ENCODE measurements around the gene PABPC4L.
"Not testable (repeated sequence)": the region's sequence is repeated elsewhere in the genome, so short reads cannot be mapped to it uniquely, and the experiment has no call there.

Gene PABPC4L

GRCh38 chr4:134201216-134202161 lies at the start of gene PABPC4L:
Gene PABPC4L (minus strand): TSS chr4:134201789. CDS start chr4:134201019, 770 bp downstream.
- Histone ChIP-seq H3K36me3 (ENCODE audit: control insufficient read depth, insufficient read depth, low read length) (no peaks in the 10 kb centered on the region), H3K27me3 (ENCODE audit: control insufficient read depth, insufficient read depth, low read length) (peaks cover 5% of the 10 kb centered on the region), H3K4me3 (ENCODE audit: low read depth, low read length) (peak within 1 kb of the TSS; percentile 33), H3K4me1 (ENCODE audit: control insufficient read depth, insufficient read depth, low read length) (peaks cover 8% of the 10 kb centered on the region), H3K9ac (ENCODE audit: low read depth, low read length) (no peak within 1 kb of the TSS), H3K9me3 (ENCODE audit: control insufficient read depth, insufficient read depth, low read length) (peaks cover under 1% of the 10 kb centered on the region)

DNA sequence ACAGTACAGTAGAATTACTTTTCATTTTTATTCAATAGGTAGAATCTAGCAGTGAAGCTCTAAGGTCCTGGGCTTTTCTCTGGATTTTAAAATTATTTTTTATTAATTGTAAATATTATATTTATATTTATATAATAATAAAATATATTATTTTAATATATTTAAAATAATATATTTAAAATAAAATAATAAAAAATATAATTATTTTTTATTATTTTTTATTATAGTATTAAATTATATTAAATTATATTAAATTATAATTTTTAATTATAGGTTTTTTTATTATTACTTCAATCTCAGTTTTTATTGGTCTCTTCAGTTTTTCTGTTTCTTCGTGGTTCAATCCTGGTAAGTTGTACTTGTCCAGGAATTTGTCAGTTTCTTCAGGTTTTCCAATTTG lies 49.7 kb upstream of the PABPC4L start:
- Histone ChIP-seq H3K4me3 (ENCODE audit: low read depth, low read length) (no peak overlapping the region), H3K36me3 (ENCODE audit: control insufficient read depth, insufficient read depth, low read length) (no peaks in the 10 kb centered on the region), H3K9ac (ENCODE audit: low read depth, low read length) (no peak overlapping the region), H3K27me3 (ENCODE audit: control insufficient read depth, insufficient read depth, low read length) (no peaks in the 10 kb centered on the region), H3K9me3 (ENCODE audit: control insufficient read depth, insufficient read depth, low read length) (no peaks in the 10 kb centered on the region), H3K4me1 (ENCODE audit: control insufficient read depth, insufficient read depth, low read length) (no peaks in the 10 kb centered on the region)

DNA sequence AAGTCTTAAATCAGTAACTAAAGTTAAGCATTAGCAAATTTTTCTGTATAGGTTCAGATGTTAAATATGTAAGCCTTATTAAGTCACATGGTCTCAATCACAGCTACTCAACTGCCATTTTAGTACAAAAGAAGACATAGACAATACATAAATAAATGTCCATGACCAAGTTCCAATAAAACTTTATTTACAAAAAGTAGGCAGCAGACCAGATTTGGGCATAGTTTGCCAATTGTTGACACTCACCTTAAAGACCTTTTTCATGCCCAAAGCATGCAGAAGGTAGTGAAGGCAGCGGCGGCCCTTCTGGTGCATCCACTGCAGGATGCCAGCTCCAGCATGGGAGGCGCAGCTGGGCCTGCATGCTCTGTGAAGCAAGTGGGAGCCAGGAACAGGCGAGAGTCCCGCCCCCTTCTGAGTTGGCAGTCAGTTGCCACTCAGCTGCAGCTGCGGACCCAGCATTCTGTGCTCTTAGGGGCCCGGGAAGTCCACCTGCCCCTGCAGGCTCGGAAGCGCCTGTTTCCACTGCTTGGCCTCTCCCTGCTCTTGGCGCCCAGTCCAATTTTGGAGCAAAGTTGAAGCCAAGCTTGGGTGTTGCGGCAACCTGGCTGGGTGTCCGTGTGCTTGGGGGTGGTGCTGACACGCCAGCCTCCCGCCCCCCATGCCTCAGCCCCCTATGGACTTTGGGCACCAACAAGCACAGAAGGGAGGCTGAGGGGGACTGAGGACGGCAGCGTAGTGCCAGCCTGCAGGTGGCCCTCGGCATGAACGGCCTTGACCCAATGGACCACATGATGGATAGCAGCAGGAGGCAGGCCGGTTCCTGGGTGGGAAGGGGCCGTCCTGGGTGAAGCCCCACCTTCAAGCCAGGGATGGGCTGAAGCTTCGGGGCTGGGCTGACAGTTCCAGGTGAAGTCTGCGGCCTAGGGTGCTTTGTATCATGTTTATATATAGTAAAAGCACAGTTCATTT lies 42.4 kb upstream of the PABPC4L start:
- Histone ChIP-seq H3K4me1 (ENCODE audit: control insufficient read depth, insufficient read depth, low read length) (no peaks in the 10 kb centered on the region), H3K9ac (ENCODE audit: low read depth, low read length) (no peak overlapping the region), H3K4me3 (ENCODE audit: low read depth, low read length) (no peak overlapping the region), H3K9me3 (ENCODE audit: control insufficient read depth, insufficient read depth, low read length) (no peaks in the 10 kb centered on the region), H3K27me3 (ENCODE audit: control insufficient read depth, insufficient read depth, low read length) (no peaks in the 10 kb centered on the region), H3K36me3 (ENCODE audit: control insufficient read depth, insufficient read depth, low read length) (no peaks in the 10 kb centered on the region)

GRCh38 chr4:134219043-134219442 lies 17.5 kb upstream of the PABPC4L start:
- H3K4me3 ChIP-seq (ENCODE audit: low read depth, low read length), result no peak overlapping the region
- no peaks in the 10 kb centered on the region for H3K9me3 ChIP-seq (ENCODE audit: control insufficient read depth, insufficient read depth, low read length)
- H3K27me3 ChIP-seq (ENCODE audit: control insufficient read depth, insufficient read depth, low read length), result no peaks in the 10 kb centered on the region
- H3K36me3 ChIP-seq (ENCODE audit: control insufficient read depth, insufficient read depth, low read length), result no peaks in the 10 kb centered on the region
- no peaks in the 10 kb centered on the region for H3K4me1 ChIP-seq (ENCODE audit: control insufficient read depth, insufficient read depth, low read length)
- H3K9ac ChIP-seq (ENCODE audit: low read depth, low read length), result no peak overlapping the region

- H3K36me3 ChIP-seq (ENCODE audit: control insufficient read depth, insufficient read depth, low read length), result no peaks in the 10 kb centered on the region
- no peaks in the 10 kb centered on the region for H3K4me1 ChIP-seq (ENCODE audit: control insufficient read depth, insufficient read depth, low read length)
- H3K4me3 ChIP-seq (ENCODE audit: low read depth, low read length), result no peak overlapping the region
- H3K27me3 ChIP-seq (ENCODE audit: control insufficient read depth, insufficient read depth, low read length), result no peaks in the 10 kb centered on the region
- no peaks in the 10 kb centered on the region for H3K9me3 ChIP-seq (ENCODE audit: control insufficient read depth, insufficient read depth, low read length)
- H3K9ac ChIP-seq (ENCODE audit: low read depth, low read length), result no peak overlapping the region
Measured at GRCh38 chr4:134216411-134216810, 14.8 kb upstream of the PABPC4L start.

- no peaks in the 10 kb centered on the region for H3K27me3 ChIP-seq (ENCODE audit: control insufficient read depth, insufficient read depth, low read length)
- H3K9me3 ChIP-seq (ENCODE audit: control insufficient read depth, insufficient read depth, low read length), result no peaks in the 10 kb centered on the region
- H3K4me3 ChIP-seq (ENCODE audit: low read depth, low read length), result no peak overlapping the region
- no peaks in the 10 kb centered on the region for H3K4me1 ChIP-seq (ENCODE audit: control insufficient read depth, insufficient read depth, low read length)
- no peaks in the 10 kb centered on the region for H3K36me3 ChIP-seq (ENCODE audit: control insufficient read depth, insufficient read depth, low read length)
- no peak overlapping the region for H3K9ac ChIP-seq (ENCODE audit: low read depth, low read length)
Measured at GRCh38 chr4:134215620-134216344, 14.2 kb upstream of the PABPC4L start.

- not testable (repeated sequence) for H3K9ac ChIP-seq (ENCODE audit: low read depth, low read length); H3K36me3 ChIP-seq (ENCODE audit: control insufficient read depth, insufficient read depth, low read length); H3K27me3 ChIP-seq (ENCODE audit: control insufficient read depth, insufficient read depth, low read length); H3K4me3 ChIP-seq (ENCODE audit: low read depth, low read length); H3K4me1 ChIP-seq (ENCODE audit: control insufficient read depth, insufficient read depth, low read length)
- peaks cover 16% of the 10 kb centered on the region for H3K9me3 ChIP-seq (ENCODE audit: control insufficient read depth, insufficient read depth, low read length)
Measured at GRCh38 chr4:134207955-134208354, 6.4 kb upstream of the PABPC4L start.

DNA sequence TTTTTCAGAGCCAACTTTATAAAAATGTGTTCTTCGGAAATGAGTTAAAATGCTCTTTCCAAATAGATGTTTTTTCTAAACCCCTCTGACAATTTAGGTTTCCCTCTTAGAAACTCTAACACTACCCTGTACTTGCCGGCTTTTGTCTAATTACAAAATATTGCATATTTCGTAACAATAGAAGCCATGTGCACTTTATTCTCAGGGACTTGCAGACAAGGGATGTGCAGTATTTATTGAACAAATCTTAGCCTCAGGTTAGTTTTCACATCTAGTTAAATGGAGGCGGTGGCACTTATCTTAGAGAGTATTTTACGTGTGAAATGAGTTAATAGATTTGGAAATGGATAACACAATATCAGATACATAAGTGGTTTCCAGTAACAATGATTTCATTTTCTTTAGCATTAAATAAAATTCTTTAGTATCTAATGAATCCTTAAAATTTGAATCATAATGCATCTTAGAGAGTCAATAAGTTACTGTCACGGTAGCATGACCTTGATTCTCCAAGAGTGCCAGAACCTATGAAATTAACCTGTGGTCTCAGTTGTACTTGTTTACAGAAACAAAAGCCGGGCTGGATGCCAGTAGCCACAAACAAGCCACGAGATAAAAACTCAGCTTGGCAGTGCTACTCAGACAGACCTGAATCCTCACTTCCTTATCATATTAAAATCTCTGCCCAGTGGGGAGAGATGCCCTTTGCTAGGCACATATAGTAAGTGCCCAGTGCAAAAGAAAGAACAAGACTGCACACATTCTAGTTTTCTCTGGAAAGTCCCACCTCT lies 772 bp upstream of the PABPC4L start:
- no peak overlapping the region for H3K9ac ChIP-seq (ENCODE audit: low read depth, low read length)
- no peak overlapping the region for H3K4me3 ChIP-seq (ENCODE audit: low read depth, low read length)
- H3K9me3 ChIP-seq (ENCODE audit: control insufficient read depth, insufficient read depth, low read length), result peaks cover 9% of the 10 kb centered on the region
- peaks cover 8% of the 10 kb centered on the region for H3K4me1 ChIP-seq (ENCODE audit: control insufficient read depth, insufficient read depth, low read length)
- H3K36me3 ChIP-seq (ENCODE audit: control insufficient read depth, insufficient read depth, low read length), result no peaks in the 10 kb centered on the region
- peaks cover 5% of the 10 kb centered on the region for H3K27me3 ChIP-seq (ENCODE audit: control insufficient read depth, insufficient read depth, low read length)

DNA sequence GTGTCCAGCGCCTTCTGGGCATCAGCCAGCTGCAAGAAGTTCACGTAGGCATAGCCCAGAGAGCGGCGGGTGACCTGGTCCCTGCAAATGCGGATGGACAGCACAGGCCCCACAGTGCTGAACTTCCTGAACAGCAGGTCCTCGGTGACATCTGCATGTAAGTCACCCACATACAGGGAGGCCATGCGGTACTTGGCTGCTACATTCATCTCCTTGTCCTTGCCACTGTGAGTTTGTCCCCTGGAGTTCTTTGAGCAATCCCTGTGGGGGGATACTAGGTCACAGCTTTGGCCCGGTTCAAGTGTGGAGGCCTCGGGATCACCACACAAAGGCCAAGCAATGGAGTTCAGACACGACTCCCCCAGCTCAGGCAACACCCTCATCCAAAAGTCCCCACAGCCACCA lies 776 bp downstream of the PABPC4L start:
- Histone ChIP-seq H3K36me3 (ENCODE audit: control insufficient read depth, insufficient read depth, low read length) (no peaks in the 10 kb centered on the region), H3K9me3 (ENCODE audit: control insufficient read depth, insufficient read depth, low read length) (no peaks in the 10 kb centered on the region), H3K4me3 (ENCODE audit: low read depth, low read length) (peak overlapping the region; percentile 33), H3K9ac (ENCODE audit: low read depth, low read length) (no peak overlapping the region), H3K27me3 (ENCODE audit: control insufficient read depth, insufficient read depth, low read length) (peaks cover 5% of the 10 kb centered on the region), H3K4me1 (ENCODE audit: control insufficient read depth, insufficient read depth, low read length) (peaks cover 8% of the 10 kb centered on the region)

DNA sequence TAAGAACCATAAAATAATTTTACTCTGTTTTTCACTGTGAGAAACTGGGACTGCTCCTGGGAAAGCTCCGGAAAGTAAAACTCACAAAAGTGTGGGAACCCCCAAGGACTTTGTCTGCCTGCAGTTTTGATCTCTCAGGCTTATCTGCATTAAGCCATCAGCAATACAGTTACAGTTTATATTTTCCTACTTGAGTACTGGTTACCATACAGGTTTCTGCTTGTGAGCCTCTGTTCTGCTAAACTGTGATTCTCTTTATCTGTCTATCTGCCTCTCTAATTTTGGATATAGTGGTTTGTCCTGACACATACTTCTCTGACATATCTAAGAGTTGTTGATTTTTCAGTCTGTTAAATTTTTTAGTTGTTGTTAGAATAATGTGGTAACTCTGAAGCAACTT lies 11.6 kb downstream of the PABPC4L start:
- H3K9ac ChIP-seq (ENCODE audit: low read depth, low read length), result no peak overlapping the region
- H3K4me1 ChIP-seq (ENCODE audit: control insufficient read depth, insufficient read depth, low read length), result no peaks in the 10 kb centered on the region
- no peaks in the 10 kb centered on the region for H3K27me3 ChIP-seq (ENCODE audit: control insufficient read depth, insufficient read depth, low read length)

More for the DNA sequence above, 11.6 kb downstream of the PABPC4L start:
- Histone ChIP-seq H3K9me3 (ENCODE audit: control insufficient read depth, insufficient read depth, low read length) (no peaks in the 10 kb centered on the region), H3K36me3 (ENCODE audit: control insufficient read depth, insufficient read depth, low read length) (no peaks in the 10 kb centered on the region), H3K4me3 (ENCODE audit: low read depth, low read length) (no peak overlapping the region)
